ENCODE results near the gene GNLY.
"Not testable (repeated sequence)": the region's sequence is repeated elsewhere in the genome, so short reads cannot be mapped to it uniquely, and the experiment has no call there.

Gene GNLY

GRCh38 chr2:85706599-85707296 lies 12.6 kb downstream of the GNLY start:
- in situ Hi-C loops (cut with HindIII; ENCODE audit: low sequenced_read_pairs): no loop called here

- in situ Hi-C loops (cut with HindIII; ENCODE audit: low sequenced_read_pairs): no loop called here
These were observed 13.1 kb downstream of the GNLY start for GRCh38 chr2:85707304-85707703.

GRCh38 chr2:85708641-85709040 lies 14.5 kb downstream of the GNLY start:
- in situ Hi-C loops (cut with HindIII; ENCODE audit: low sequenced_read_pairs): no loop called here

DNA sequence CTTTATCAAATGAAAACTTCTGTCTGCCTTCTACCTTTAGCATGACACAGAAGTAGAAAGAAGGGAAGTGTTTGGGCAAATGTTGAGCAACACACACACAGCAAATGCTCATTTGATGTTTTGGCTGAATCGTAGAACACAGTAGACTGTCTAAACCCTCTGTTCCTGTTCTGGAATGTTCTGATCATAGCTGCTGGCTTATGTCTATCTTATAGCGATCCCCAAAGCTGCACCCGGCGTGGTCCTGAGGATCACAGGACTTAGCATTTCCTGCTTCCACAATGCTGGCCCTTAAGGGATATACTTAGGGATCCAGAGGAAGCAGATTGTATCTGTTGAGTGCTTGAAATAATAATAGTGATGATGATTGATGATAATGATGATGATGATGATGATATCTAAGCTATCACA lies 15.2 kb downstream of the GNLY start:
- in situ Hi-C loops (cut with HindIII; ENCODE audit: low sequenced_read_pairs): no loop called here

DNA sequence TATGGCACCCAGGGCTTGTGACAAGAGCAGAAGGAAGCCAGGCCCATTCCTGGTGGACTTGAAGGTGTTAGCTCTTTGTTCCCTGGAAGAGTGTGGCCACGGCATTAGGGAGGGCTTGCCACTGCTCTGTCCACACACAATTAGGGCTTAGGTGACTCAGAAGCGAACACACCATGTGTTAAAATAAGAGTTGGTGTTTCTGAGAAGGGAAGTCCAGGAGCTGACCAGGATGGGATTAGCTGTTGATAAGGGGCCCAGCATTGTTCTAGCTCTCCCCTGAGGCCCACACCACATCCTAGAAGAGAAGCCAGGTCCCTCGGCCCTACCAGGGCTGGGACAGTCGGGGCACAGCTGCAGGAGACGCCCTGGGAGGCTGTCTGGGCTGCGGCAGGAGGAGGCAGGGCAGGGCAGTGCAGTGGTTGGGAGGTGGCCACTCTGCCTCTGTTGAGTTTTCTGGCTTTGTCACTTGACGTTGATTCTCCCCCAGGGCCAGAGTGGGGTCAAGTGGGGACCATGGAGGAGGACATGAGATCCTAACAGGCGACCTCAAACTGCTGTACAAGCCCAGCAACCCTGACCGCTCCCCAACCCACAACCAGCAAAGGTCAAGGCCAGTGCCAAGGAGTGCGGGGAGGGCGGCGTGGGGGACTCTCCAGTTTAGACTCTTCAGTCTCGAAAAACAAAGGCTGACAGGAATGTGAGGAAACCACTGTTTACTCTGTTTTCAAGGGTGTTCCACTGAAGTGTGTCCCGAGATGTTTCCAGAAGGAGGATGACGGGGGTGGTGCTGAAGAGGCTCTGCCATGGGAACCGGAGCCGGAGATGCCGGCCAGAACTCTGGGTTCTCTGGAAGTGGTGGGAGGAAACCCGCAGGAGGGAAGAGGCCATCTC lies 16.8 kb downstream of the GNLY start:
- in situ Hi-C loops (cut with HindIII; ENCODE audit: low sequenced_read_pairs): no loop called here

GRCh38 chr2:85711578-85712060 lies 17.5 kb downstream of the GNLY start:
- in situ Hi-C loops (cut with HindIII; ENCODE audit: low sequenced_read_pairs): no loop called here

DNA sequence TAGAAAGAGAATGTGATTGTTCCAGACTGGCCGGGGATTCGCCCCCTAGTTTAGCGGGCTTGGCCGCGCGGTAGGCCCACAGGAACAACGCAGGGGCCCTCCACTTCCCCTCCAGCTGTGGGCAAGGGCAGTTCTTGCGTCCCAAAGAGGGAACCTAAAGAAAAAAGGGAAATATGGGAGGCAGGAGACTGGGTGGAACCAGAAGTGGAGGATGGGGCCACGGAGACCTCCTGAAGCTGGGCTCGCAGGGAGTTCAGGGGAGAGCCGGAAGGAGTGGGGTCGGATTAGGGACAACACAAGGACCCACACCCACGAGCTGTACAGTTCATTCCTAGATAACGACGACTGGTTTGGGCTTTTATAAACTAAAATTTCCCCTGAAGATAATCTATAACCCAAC lies 18.2 kb downstream of the GNLY start:
- in situ Hi-C loops (cut with HindIII; ENCODE audit: low sequenced_read_pairs): no loop called here

GRCh38 chr2:85712849-85713612 lies 18.9 kb downstream of the GNLY start:
- in situ Hi-C loops (cut with HindIII; ENCODE audit: low sequenced_read_pairs): no loop called here

GRCh38 chr2:85713836-85714235 lies 19.7 kb downstream of the GNLY start:
- in situ Hi-C loops (cut with HindIII; ENCODE audit: low sequenced_read_pairs): no loop called here

GRCh38 chr2:85714421-85714820 lies 20.3 kb downstream of the GNLY start:
- in situ Hi-C loops (cut with HindIII; ENCODE audit: low sequenced_read_pairs): not testable (repeated sequence)

GRCh38 chr2:85714841-85715240 lies 20.7 kb downstream of the GNLY start:
- in situ Hi-C loops (cut with HindIII; ENCODE audit: low sequenced_read_pairs): no loop called here

DNA sequence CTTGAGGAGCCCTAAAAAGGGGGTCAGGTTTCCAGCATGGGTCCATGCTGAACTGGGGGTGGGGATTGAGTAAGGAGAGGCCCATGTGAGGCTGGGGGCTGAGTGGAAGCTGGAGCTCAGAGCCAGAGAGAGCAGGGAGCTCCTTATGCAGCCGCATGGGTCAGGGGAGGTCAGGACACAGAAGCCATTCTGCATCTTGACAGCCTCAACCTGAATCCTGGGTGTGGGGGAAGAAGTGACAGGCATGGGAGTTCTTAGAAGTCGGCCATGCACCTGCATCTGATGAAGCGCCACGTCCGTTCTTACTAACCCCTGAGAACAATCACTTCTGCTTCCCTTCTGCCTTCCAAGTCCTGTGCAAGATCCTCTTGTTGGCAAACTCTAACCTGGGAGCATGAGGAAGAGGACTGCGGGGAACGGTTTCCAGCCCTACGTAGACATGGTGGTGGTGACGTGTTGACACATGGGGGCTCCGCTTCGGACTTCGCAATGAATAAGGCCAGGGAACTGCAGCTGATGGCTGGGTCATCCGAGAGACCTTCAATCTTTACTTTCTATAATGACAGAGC lies 22.3 kb downstream of the GNLY start:
- in situ Hi-C loops (cut with HindIII; ENCODE audit: low sequenced_read_pairs): no loop called here

DNA sequence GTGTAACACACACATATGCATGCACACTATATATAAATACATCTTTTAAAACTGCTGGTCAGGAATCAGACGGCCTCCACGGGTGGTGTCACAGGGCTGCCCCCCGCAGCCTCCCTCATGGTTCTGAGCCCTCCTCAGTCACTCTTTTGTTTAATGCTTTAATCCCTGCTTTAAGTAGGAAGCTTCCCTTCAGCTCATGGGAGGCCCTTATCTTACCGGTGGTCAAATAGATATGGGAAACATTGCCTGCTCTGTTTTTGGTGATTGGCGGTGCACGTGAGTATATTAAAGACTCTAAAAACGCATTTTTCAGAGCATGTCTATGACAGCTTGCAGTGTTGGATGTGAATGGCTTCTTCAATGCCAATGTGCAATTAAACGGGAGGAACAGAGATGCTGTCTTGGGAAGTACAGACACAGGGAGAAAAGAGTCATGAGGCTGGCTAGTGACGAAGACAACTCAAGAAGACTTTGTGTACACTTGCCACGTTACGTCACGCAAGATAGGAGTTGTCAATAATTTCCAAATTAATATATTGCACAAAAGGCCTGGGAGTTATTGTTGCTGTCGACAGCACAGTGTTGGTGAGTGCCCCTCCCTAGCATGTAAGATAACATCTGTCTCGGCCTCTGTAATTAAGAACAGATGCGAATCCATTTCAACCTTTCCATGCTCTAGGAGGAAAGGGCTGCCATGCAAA lies 23.3 kb downstream of the GNLY start:
- in situ Hi-C loops (cut with HindIII; ENCODE audit: low sequenced_read_pairs): no loop called here

- in situ Hi-C loops (cut with HindIII; ENCODE audit: low sequenced_read_pairs): no loop called here
These were observed 23.8 kb downstream of the GNLY start for GRCh38 chr2:85718009-85718391.

DNA sequence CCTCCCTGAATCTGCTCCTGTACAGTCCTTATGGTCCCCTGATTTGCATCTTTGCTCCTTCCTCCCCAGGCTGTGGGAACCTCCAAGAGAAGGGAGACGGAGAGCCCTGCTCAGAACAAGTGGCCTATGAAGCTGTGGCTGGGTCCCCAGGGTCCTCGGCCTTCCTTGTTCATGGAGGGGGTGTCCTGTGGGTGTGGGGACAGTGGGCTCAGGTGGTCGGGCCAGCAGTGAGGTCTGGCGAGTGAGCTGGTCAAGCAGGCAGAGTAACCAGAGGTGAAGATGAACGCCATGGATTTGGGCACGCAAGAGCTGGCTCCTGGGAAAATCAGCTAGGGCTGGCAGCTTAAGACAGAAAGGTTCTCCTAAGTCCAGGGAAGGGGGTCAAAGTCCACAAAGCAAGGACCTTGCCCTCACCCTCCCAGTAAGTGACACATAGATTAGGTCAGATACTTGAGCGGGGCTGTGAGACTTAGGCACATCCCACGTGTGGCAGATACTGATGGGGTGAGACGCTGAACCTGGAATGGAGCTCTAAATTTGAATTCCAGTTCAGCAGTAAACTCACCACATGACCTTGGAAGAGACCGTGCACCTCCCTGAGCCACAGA lies 24.8 kb downstream of the GNLY start:
- in situ Hi-C loops (cut with HindIII; ENCODE audit: low sequenced_read_pairs): no loop called here

DNA sequence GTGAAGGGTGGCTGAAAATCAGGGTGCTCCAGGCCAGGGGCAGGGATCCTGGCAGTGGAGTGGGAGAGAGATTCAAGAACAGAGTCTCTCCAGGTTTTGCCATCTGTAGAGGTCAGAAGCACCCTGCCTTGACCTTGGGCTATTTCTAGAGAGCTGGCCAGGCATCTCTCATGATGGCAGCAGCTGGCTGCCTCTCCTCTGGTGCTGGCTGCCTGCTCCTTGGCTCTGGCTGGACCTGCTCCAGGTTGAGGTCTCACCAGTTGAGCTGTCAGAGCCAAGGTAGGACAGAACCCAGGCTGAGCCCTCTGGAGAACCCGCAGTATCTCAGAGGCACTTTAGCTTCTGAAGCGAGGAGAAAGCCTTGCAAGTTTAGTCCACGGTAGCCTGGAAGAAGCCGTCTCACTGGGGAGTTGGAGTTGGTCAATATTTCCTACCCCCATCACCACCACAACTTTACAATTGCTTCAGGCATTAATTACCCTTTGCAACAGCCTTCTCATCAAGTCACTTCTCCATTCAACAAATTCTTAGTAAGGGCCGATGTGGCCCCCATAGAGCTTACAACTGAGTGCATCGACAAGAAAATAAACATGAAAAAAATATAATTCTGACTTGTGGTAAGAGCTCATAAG lies 25.6 kb downstream of the GNLY start:
- in situ Hi-C loops (cut with HindIII; ENCODE audit: low sequenced_read_pairs): loop anchor here (5.0 kb wide), 1 partner anchor 83 kb away; no protein-coding TSS in a partner anchor

DNA sequence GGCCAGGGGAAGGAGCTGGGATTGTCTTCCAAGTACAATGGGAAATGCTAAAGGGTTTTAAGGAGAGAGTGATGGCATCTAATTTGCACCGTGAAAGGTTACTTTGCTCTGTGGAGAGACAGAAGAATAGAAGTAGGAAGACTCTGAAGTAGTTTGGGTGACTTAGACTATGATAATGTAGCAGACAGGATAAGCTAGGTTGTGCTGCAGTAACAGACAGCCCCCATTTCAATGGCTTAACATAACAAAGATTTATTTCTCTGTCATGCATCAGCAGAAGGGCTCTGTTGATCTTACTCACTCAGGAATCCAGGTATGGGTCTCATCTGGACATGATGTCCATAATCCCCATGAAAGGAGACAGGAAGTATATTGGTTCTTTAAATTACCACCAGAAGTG lies 26.4 kb downstream of the GNLY start:
- in situ Hi-C loops (cut with HindIII; ENCODE audit: low sequenced_read_pairs): loop anchor here (5.0 kb wide), 1 partner anchor 82 kb away; no protein-coding TSS in a partner anchor

- in situ Hi-C loops (cut with HindIII; ENCODE audit: low sequenced_read_pairs): loop anchor here (5.0 kb wide), 1 partner anchor 81 kb away; no protein-coding TSS in a partner anchor
These were observed 27.5 kb downstream of the GNLY start for GRCh38 chr2:85721641-85722040.

DNA sequence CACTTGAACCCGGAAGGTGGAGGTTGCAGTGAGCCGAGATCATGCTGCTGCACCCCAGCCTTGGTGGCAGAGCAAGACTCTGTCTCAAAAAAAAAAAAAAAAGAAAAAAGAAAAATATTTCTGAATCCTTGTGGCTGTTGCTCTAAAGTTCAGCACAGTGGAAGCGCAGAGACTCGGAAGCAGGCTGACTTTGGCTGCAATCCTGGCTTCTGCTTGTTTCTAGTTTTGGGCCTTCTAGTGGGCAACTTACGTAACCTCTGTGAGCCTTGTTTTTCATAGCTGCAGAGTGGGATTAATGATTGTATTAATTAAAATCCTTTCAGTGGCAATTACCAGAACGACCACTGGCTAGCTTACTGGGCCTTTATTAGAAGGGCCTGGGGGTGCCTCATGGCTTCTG lies 28.4 kb downstream of the GNLY start:
- in situ Hi-C loops (cut with HindIII; ENCODE audit: low sequenced_read_pairs): loop anchor here (5.0 kb wide), 1 partner anchor 80 kb away; no protein-coding TSS in a partner anchor
